G401 (cell line): ENCODE measurements around the gene AUTS2. TPM values are rescaled to one million over a fixed set of nuclear protein-coding genes. Genes with fewer than 3 reads are reported as not detected.
A peak's percentile ranks its signal among the peaks of the same experiment; 100 is the strongest.

Experiments used
- DNase-seq: peaks from one replicate; pipeline ENCODE4 v3.0.0-alpha.2; 2015; ENCODE audit warnings: low spot score
- in situ Hi-C: cut with HindIII; loops from 2 replicates; pipeline ENCODE4 v1.10.0; 2016; ENCODE audit warnings: low sequenced_read_pairs, mixed read lengths
- total RNA-seq: library from RNA; depleted of rRNA; stranded (reverse); fragments of >200 nt; shearing (Covaris generic); gene quantifications from 2 replicates; pipeline ENCODE4 v1.2.3, GENCODE V29; 2014

AUTS2 gene
- total RNA-seq, 1 experiment from 2014 or later, result 4.4 TPM

- in situ Hi-C loops, result no loop called here
- no peak for DNase-seq
Measured at GRCh38 chr7:70406186-70406949, 808.1 kb downstream of the AUTS2 start.

- no peak for DNase-seq
- in situ Hi-C loops, result no loop called here
Measured at GRCh38 chr7:70406950-70407209, 808.6 kb downstream of the AUTS2 start.

- DNase-seq, result no peak
- in situ Hi-C loops, result no loop called here
Measured at GRCh38 chr7:70408477-70408876, 810.2 kb downstream of the AUTS2 start.

GRCh38 chr7:70408891-70409290 is 810.6 kb downstream of the AUTS2 start:
- peak; percentile 80 for DNase-seq
- in situ Hi-C loops, result no loop called here

- DNase-seq, result no peak
Measured at GRCh38 chr7:70410134-70410750, 812.0 kb downstream of the AUTS2 start.

GRCh38 chr7:70414368-70414767 is 816.1 kb downstream of the AUTS2 start:
- in situ Hi-C loops, result no loop called here
- DNase-seq, result no peak

More at GRCh38 chr7:70410134-70410750, 812.0 kb downstream of the AUTS2 start:
- in situ Hi-C loops, result no loop called here

GRCh38 chr7:70415179-70415972 is 817.1 kb downstream of the AUTS2 start:
- in situ Hi-C loops, result no loop called here
- no peak for DNase-seq

- DNase-seq, result peak; percentile 27
- in situ Hi-C loops, result no loop called here
Measured at GRCh38 chr7:70416347-70416985, 818.2 kb downstream of the AUTS2 start.

GRCh38 chr7:70416986-70417655 is 818.8 kb downstream of the AUTS2 start:
- DNase-seq, result peak; percentile 99
- in situ Hi-C loops, result no loop called here

GRCh38 chr7:70419526-70420380 is 821.5 kb downstream of the AUTS2 start:
- no peak for DNase-seq
- in situ Hi-C loops, result no loop called here

GRCh38 chr7:70420381-70420662 is 822.0 kb downstream of the AUTS2 start:
- no peak for DNase-seq
- in situ Hi-C loops, result no loop called here

- DNase-seq, result no peak
- in situ Hi-C loops, result no loop called here
Measured at GRCh38 chr7:70421319-70421718, 823.0 kb downstream of the AUTS2 start.

- no peak for DNase-seq
- in situ Hi-C loops, result no loop called here
Measured at GRCh38 chr7:70426249-70426880, 828.1 kb downstream of the AUTS2 start.

- in situ Hi-C loops, result no loop called here
- DNase-seq, result peak; percentile 99
Measured at GRCh38 chr7:70432567-70433001, 834.3 kb downstream of the AUTS2 start.

- peak; percentile 98 for DNase-seq
- in situ Hi-C loops, result no loop called here
Measured at GRCh38 chr7:70434376-70434775, 836.1 kb downstream of the AUTS2 start.

GRCh38 chr7:70434821-70435220 is 836.5 kb downstream of the AUTS2 start:
- no peak for DNase-seq
- in situ Hi-C loops, result no loop called here

- in situ Hi-C loops, result no loop called here
Measured at GRCh38 chr7:70435634-70436033, 837.4 kb downstream of the AUTS2 start.

GRCh38 chr7:70436790-70437350 is 838.6 kb downstream of the AUTS2 start:
- no peak for DNase-seq

More at GRCh38 chr7:70435634-70436033, 837.4 kb downstream of the AUTS2 start:
- DNase-seq, result no peak

More at GRCh38 chr7:70436790-70437350, 838.6 kb downstream of the AUTS2 start:
- in situ Hi-C loops, result no loop called here
